HG03565 (cell line): Measurements from ENCODE around the gene NBAS.
"Not testable (repeated sequence)": the region's sequence is repeated elsewhere in the genome, so short reads cannot be mapped to it uniquely, and the experiment has no call there.

ENCODE experiments used
- ATAC-seq: cut with Tn5 transposase; IDR thresholded peaks from one replicate; pipeline ENCODE4 v1.9.1; 2021; ENCODE audit warnings: mild to moderate bottlenecking, moderate library complexity; ENCODE audit not compliant: unreplicated experiment

The NBAS gene

DNA sequence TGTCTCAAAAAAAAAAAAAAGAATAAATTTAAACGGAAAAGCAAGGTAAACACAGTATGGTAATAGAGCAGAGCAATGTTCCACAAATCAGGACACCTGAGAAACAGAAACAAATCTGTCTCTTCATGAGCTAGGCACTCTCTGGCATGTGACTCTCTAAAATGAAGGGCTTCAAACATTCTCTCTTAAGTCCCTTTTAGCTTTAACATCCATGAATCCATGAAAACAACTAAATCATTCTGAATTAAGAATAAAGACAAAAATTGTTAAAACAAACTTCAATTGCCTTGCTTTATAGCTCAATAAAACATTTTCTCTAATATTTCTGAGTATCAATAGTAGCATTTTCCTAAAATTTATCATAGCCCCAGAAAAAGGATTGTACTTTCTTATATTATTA is 132.1 kb downstream of the NBAS start:
- no peak for ATAC-seq

DNA sequence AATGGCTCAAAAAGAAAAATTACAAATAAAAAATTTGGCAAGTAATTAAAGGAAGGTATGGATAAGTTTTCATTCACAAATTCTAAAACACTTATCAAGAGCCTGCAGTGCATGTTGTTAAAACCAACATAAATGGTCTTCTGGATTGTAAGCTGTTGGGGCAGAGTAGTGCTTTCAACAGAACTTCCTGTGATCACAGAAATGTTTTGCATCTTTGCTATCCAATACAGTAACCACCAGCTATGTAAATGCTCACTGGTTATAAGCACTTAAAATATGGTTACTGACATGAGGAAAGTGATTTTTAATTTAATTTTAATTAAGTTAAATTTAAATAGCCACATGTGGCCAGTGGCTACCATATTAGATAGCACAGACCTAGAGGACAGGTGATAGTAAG is 133.1 kb downstream of the NBAS start:
- no peak for ATAC-seq

DNA sequence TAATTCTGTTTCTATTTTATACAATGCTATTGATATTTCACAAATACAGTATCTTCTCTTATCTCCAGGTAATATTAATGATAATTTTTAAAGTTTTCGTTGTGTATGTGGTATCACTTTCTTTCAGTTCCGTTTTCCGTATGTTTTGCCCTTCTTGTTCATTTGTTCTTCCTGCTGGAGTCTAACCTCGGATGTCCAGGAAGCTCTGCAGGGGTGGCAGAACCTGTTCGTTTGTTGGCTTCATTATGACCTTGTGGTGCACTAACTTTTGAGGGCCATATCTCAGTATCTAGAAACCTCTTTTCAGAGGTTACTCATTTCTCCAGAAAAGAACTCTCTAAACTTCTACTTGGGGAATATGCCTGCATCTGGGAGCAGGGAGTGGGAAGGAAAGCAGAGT is 134.5 kb downstream of the NBAS start:
- ATAC-seq, result no peak

DNA sequence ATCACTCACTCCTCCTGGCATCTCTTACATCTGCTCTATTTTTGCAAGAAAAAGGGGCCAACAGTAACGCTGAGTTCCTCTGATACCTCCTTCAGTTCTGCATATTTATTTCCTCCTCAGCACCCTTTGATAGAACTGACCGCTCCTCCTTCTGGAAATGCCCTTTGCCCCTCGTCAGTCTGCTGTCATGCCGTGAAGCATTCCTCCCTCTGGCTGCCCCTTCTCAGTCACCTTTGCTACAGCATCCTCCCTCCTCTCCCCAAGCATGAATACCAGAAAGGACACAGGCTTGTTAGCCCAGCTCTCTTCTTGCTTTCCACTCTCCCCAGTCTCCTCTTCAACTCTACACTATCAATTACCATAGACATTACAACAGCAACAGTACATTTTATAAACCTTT is 135.4 kb downstream of the NBAS start:
- no peak for ATAC-seq

DNA sequence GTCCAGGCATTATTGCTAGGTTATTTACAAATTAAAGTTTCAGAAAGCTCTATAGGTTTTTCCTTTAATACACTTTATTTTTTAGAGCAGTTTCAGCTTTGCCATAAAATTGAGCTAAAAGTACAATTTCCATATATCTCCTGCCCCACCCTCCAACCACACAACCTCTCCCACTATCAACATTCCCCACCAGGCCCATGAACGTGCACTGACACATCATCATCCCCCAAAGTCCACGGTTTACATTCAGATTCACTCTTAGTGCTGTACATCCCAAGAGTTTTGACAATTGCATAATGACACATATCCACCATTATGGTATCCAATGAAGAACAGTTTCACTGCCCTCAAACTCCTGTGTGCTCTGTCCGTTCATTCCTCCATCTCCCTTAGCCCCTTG is 139.4 kb downstream of the NBAS start:
- ATAC-seq, result no peak

DNA sequence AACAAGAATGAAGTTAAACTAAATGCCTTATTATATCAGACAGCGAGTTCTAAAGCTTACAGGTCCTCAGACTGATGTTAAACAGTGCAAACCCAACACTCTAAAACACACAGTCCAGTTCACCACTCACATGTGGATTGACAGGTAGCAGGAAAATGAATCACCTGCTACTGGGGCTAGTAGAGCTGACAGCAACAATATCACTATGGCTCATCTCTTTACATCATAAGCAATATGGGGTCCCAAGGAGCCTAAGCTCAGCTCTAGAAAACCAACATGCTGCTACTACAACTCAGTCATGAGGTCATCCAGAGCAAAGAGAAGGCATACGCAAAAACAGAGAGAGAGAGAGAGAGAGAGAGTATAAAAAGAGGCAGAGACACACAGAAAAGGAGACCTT is 145.4 kb downstream of the NBAS start:
- no peak for ATAC-seq

DNA sequence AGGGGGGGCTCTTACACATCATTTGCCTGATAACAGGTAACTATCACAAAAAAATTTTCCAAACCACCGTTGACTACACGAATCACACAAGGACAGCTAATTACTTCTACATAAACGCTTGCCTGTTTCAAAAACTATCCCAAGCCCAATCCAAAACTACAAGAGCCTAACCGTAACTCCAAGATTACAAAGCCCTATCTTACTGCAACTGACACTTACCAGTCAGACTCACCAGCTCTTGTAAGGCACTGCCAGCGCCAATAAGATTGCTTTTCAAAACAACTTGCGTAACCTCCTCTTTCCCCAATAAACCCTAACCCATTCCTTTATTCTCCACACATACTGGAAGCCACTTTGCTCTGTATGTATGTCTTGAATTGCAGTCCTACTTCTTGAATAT is 148.4 kb downstream of the NBAS start:
- ATAC-seq, result no peak

DNA sequence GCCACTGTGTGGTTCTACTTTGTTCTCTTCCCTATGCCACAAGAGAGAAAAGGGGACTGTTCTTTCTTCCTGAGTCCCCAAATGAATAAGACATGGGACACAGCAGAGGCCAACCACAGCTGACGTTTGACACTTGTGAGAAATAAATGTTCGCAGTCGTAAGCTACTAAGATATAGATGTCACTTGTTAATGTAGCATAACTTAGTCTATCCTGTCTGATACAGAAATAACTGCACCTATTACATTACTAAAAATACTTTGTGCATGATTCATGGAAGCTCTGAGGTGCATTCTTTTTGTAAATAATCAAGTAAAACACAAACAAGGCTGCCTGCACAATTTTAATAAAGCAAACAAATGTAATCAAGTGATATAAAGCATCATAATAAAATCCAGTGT is 148.8 kb downstream of the NBAS start:
- ATAC-seq, result no peak

DNA sequence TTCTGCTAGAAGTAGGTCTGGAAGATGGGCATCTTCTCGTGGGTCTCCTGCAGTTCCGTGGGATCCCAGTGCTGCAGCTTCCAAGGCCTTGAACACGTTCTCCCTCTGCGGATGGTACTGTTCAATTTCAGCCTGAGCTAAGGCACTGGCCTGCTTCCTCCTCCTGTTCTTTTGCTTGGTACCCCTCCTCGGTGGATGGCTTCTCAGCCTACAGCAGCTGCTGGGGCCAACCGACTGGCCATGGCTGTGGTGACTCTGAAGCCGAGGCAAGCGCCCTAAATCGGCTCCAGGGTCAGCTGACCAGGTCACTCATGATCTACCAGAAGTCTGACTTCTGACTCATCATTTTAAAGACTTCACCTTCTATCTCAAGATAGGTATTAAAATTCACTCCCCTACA is 150.2 kb downstream of the NBAS start:
- ATAC-seq, result no peak

DNA sequence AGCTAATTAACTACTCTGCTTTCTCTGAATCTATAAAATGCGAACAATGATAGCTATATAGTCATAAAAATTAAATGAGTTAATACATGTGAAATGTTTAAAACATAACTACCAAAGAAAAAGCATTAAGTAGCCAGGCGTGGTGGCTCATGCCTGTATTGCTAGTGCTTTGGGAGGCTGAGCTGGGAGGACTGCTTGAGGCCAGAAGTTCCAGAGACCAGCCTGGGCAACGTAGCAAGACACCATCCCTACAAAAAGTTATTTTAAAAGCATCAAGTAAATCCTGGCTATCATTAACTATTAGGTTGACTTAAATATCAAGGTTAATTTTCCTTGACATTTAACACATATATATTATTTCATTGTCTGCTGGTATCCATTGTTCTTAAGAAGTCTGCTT is 152.4 kb downstream of the NBAS start:
- no peak for ATAC-seq

DNA sequence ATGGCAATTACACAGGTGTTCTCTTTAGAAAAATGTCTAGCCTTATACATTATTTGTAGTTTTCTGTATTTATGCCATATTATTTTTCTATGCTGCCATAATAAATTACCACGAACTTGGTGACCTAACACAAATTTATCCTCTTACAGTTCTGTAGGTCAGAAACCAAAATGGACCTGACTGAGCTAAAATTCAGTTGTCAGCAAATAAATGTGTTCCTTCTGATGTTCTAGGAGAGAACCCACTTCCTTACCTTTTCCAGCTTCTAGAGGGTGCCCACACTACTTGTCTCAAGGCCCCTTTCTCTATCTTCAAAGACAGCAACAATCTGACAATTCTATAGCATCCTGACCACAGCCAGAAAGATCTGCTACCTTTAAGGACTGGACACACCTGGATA is 153.5 kb downstream of the NBAS start:
- no peak for ATAC-seq

DNA sequence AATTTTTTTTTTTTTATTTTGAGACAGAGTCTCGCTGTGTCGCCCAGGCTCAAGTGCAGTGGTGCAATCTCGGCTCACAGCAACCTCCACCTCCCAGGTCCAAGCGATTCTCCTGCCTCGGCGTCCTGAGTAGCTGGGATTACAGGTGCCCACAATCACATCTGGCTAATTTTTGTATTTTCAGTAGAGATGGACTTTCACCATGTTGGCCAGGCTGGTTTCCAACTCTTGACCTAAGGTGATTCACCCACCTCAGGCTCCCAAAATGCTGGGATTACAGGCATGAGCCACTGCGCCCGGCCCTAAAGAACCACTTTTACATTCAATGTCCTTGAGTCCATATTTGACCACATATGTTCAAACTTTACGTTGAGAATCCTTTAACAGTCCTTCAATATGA is 156.6 kb downstream of the NBAS start:
- ATAC-seq, result not testable (repeated sequence)

DNA sequence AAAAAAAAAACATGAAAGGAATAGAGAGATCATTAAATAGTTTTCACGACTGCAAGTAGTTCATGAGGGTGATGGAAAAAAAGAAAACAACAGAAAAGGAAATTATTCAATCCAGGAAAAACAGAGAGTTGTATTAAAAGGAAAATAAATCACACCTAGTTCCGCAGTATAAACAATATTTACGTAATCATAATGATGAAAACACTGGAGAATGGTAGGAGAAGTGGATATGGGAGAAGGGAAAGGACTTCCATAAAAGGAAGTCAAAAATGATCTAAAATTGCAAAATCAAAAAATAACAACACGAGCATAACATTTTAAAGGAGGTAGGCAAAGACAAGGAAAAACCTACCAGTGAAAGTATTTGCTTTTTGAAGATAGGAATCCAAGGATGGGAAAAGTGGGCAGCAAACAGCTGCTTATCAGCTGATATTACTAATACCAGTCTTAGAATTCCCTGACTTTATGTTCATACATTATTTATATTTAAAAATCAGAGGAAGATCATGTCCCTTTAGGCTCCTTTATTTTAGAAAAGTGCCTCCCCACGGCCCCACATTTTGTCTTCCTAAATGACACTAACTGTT is 160.8 kb downstream of the NBAS start:
- ATAC-seq, result no peak

DNA sequence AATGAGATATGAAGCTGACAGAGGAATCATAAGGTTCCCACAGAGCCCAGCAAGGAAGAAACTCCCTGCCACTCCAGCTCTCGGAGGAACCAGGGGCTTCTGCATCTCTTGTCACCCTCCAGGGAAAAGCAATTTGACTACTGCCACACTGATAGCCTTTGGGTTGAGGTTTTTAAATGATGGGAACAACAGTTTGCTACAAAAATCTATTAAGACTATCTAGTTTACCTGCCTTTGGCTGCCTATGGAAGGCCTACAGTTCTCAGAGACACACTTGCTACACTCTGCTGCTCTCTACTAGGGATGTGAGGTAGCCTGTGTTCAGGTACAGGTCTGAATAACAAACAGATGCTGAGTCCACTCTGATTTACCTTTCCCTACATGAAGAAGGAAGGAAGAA is 161.9 kb downstream of the NBAS start:
- no peak for ATAC-seq

DNA sequence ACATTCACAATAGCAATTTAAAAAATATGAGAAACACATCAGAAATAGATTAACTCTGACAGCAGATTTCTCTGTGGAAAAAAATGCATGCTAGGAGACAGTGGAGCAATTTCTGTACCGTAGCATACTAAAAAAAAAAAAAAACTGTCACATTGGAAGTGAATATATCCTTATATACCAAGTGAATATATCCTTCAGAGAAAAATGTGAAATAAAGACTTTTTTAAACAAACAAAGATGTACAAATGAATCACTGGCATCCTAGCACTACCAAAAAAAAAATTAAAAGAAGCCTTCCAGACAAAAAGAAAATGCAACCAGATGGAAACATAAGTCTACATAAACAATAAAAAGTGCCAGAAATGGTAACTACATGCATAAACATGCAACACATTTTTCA is 169.4 kb downstream of the NBAS start:
- no peak for ATAC-seq

DNA sequence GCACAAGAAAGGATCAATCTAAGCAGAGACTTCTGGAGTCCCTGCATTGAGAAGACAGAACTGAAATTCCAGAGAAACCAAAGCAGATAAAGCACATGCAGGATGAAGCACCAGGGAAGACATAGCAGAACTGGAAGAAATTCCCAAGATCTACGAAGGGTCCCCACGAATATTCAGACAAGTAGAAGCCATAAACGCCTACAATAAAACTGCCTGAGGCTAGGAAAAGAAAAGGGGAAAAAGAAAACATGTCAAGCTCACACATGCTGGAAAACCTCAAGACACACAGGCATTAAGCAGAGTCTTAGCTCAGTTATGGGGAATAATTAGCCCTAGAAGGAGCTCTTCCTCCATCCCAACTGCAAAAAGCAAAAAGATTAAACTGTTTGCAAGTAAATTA is 171.2 kb downstream of the NBAS start:
- no peak for ATAC-seq

DNA sequence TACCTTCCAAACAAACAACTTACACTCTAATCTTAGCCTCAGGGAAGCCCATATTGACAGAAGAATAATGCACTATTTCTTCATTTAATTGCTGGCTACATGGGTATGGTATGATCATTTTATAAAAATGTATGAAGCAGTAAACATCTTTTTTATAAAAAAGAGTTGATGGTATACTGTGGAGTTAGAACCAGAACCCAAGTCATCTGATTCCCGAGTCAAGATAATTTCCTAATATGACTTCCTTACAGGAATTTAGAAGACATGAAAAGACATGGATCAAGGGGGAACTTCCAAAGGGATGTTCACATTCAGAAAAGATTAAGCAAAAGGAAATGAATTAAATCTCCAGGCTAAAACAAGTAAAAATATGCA is 171.8 kb downstream of the NBAS start:
- ATAC-seq, result no peak

DNA sequence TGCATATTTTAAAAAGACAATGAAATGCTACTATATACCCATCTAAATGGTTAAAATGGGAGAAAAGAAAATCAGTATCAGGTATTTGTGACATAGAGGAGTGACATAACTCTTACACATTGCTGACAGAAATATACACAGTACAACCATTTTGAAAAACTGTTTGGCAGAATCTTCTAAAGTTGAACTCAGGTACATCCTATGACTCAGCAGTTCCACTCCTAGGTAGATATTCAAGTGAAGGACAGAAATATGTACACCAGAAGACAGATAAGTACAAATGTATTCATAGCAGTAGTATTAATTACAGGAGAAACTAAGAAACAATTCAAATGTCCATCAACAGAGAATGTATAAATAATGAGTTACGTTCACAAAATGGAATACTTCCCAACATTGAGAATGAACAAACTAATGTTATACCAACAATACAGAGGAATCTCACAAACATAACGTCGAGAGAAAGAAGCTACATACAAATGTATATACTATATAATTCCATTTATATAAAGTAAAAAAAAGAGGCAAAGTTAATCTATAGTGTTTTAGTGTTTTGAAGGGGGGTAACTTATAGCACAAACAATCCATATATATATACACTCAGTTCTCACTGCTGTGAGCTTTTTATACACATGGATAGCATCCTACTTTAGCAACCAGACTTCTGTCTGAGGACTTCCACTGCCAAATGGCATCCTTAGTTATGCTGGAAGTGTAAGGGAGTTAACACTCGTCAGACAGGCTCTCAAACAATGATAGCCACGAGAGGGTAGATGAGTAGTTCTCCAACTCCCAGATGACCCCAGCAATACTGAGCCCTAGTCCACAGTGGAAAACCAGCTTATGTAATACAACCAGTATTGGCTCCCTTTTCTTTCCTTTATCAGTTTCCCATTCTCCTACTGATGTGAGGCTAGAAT is 172.5 kb downstream of the NBAS start:
- no peak for ATAC-seq

DNA sequence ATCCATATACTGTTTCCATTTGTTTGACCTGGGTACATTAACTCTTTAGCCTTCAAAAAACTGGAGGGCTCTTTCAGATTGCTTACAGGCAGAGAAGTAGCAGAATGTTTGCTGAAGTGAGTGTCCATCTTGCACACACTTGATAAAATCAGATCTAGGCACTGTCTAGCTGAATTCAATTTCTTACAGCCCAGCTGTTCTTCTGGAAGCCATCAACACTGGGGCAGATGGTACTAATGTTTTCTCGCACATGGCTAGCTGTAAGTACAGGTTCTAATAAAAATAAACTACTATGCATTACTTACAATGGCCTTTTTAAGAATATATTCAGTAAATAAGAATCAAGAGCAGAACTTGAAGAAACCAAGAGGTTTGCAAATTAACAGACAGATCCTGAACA is 175.9 kb downstream of the NBAS start:
- ATAC-seq, result no peak

DNA sequence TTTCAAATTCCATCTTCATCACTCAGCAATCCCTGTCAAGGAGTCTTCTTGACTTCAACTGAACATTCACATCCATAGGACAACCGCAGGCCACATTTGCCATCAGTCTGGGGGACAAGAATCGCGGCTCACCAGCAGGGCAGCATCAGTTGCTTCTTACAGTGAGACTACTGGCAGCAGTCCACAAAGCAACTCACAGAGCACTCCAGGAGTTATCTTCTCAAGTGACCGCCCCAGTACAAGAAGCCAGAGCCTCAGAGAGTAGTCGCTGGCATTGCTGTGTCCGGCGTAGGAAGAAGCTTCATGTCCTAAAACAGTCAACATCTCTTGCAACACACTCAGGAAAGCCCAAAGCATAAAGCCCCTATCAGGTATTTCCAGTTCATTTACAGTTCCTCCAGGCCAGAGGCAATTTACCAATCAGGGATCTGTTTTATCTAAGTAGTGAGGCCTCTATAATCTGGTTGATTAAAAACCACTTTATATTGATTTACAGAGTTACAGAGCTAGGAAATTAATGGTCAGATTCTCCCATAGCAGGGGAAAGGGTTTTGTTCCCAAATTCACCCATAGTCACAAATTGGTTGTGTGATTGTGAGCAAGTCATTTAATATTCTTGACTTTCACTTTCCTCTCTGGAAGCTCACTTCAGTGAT is 177.3 kb downstream of the NBAS start:
- ATAC-seq, result no peak

DNA sequence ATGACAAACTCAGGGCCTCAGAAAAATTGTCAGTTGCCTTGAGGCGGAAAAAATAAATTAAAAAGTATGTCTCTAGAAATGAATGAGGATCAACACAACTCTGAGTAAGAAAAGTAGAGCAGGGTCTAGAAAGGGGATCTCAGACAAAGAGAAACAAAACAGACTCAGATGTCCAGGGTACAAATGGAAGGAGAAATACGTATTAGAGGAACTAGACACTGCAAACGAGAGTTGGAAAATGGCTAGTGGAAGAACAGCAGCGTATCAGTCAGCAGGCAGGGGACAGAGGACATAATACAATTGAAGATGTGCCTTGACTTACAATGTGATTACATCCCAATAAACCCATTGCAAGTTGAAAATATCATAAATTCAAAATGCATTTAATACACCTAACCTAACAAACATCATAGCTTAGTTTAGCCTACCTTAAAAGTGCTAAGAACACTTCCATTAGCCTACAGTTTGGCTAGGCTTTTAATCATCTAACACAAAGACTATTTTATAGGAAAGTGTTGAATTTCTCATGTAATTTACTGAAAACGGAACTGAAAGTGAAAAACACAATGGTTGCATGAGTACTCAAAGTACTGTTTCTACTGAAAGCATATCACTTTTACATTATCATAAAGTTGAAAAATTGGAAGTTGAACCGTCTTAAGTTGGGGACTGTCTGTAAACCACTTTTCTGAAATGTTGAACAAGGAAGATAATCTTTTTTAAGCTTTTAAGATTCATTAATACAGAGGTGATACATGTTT is 182.8 kb downstream of the NBAS start:
- peak; percentile 56 for ATAC-seq
